Left ventricle myocardium superior (tissue), 1 donor: ENCODE measurements around the gene ZC3H10. TPM values are rescaled to one million over a fixed set of nuclear protein-coding genes. Genes with fewer than 3 reads are reported as not detected.
"Not testable (repeated sequence)": the region's sequence is repeated elsewhere in the genome, so short reads cannot be mapped to it uniquely, and the experiment has no call there.

Experiments used
- ATAC-seq: fragments of 200-7000 bp; cut with Tn5 transposase; one replicate; pipeline ENCODE4 v1.9.1; 2020; ENCODE audit warnings: mild to moderate bottlenecking, moderate library complexity
- DNase-seq: peaks from one replicate; pipeline ENCODE4 v3.0.0-alpha.2; 2020
- intact Hi-C: fragments of 100-400 bp; cut with micrococcal nuclease; formaldehyde crosslinking; loops from one replicate; pipeline ENCODE4 v1.11.0; 2022
- total RNA-seq: library from RNA; stranded (reverse); fragmentation: NEBNext Ultra II Directional; extraction: Animal tissue kit (Norgen Biotek cat#: 25700); gene quantifications from one replicate; pipeline ENCODE4 v1.2.1, GENCODE V29; 2021
- donor health status: DM: no; HTN: yes; CAD: no; lungs with severe emphysema.

Gene ZC3H10
- total RNA-seq, 1 donor from 2014 or later: 5.5 TPM

- ATAC-seq: peak; percentile 5
- DNase-seq: no peak
- intact Hi-C loops: no loop called here
These were observed 28.7 kb downstream of the ZC3H10 start for GRCh38 chr12:56146492-56147460.

- ATAC-seq: no peak
- no peak for DNase-seq
- intact Hi-C loops: no loop called here
These were observed 32.5 kb downstream of the ZC3H10 start for GRCh38 chr12:56150563-56150962.

GRCh38 chr12:56151672-56152131 is 33.6 kb downstream of the ZC3H10 start:
- ATAC-seq: peak; percentile 36
- DNase-seq: peak; percentile 49

GRCh38 chr12:56152132-56152755 is 34.2 kb downstream of the ZC3H10 start, which contains the start of gene MYL6B:
Gene MYL6B (plus strand): TSS chr12:56152587. CDS start chr12:56153919, 1,332 bp downstream.
- peak; percentile 97 for DNase-seq
- intact Hi-C loops: no loop called here
- ATAC-seq: peak; percentile 96

More at GRCh38 chr12:56151672-56152131, 33.6 kb downstream of the ZC3H10 start:
- intact Hi-C loops: no loop called here

- intact Hi-C loops: no loop called here
- ATAC-seq (no peak), DNase-seq (no peak)
These were observed 35.0 kb downstream of the ZC3H10 start for GRCh38 chr12:56152756-56153677.

GRCh38 chr12:56153678-56154065 is 35.6 kb downstream of the ZC3H10 start:
- intact Hi-C loops: no loop called here
- no peak for ATAC-seq
- no peak for DNase-seq

- DNase-seq: no peak
- intact Hi-C loops: no loop called here
- ATAC-seq: no peak
These were observed 36.2 kb downstream of the ZC3H10 start for GRCh38 chr12:56154246-56154771.

GRCh38 chr12:56154818-56155217 is 36.8 kb downstream of the ZC3H10 start:
- intact Hi-C loops: no loop called here
- DNase-seq (no peak), ATAC-seq (no peak)

- intact Hi-C loops: no loop called here
- DNase-seq (no peak), ATAC-seq (no peak)
These were observed 37.3 kb downstream of the ZC3H10 start for GRCh38 chr12:56155256-56155845.

GRCh38 chr12:56156464-56157200 is 38.6 kb downstream of the ZC3H10 start:
- DNase-seq, ATAC-seq, intact Hi-C loops: not testable (repeated sequence)

GRCh38 chr12:56157201-56158028 is 39.3 kb downstream of the ZC3H10 start:
- ATAC-seq: peak; percentile 55
- intact Hi-C loops: no loop called here

GRCh38 chr12:56158029-56158925 is 40.2 kb downstream of the ZC3H10 start, which contains the start of gene MYL6:
Gene MYL6 (plus strand): TSS chr12:56158359. CDS start chr12:56158402, 43 bp downstream.
- intact Hi-C loops: no loop called here
- peak; percentile 90 for ATAC-seq
- DNase-seq: peak; percentile 92

More at GRCh38 chr12:56157201-56158028, 39.3 kb downstream of the ZC3H10 start:
- peak; percentile 78 for DNase-seq

- peak; percentile 86 for DNase-seq
- peak; percentile 78 for ATAC-seq
- intact Hi-C loops: no loop called here
These were observed 40.9 kb downstream of the ZC3H10 start for GRCh38 chr12:56158926-56159461.

GRCh38 chr12:56159482-56160192 is 41.6 kb downstream of the ZC3H10 start:
- DNase-seq: no peak
- no peak for ATAC-seq
- intact Hi-C loops: no loop called here
